Measurements from ENCODE around the gene EEFSEC.

DNA sequence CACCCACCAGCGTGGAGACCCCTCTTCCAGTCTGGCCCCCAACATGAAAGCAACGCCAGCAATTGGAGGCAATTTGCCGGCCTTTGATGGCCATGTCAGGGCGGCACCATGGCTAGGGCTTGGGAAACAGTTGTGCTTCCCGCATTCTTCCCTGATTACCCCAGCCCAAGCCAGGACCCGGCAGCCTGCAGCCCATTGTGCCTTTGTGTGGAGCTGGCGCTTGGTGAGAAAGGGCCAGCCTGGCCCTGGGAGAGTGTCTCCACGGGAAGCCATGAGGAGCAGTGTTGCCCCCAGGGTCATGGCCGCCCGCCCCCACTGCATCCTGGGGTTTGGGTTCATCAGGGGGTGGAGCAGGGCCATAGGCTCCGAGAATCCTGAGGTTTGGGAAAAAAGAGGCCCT lies 247.4 kb downstream of the EEFSEC start:
- TF ChIP-seq, protein P1, sequence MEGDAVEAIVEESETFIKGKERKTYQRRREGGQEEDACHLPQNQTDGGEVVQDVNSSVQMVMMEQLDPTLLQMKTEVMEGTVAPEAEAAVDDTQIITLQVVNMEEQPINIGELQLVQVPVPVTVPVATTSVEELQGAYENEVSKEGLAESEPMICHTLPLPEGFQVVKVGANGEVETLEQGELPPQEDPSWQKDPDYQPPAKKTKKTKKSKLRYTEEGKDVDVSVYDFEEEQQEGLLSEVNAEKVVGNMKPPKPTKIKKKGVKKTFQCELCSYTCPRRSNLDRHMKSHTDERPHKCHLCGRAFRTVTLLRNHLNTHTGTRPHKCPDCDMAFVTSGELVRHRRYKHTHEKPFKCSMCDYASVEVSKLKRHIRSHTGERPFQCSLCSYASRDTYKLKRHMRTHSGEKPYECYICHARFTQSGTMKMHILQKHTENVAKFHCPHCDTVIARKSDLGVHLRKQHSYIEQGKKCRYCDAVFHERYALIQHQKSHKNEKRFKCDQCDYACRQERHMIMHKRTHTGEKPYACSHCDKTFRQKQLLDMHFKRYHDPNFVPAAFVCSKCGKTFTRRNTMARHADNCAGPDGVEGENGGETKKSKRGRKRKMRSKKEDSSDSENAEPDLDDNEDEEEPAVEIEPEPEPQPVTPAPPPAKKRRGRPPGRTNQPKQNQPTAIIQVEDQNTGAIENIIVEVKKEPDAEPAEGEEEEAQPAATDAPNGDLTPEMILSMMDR (IDR thresholded peaks at IDR 0.05), result no peak
- no peak for TF ChIP-seq POLR2A (IDR thresholded peaks at IDR 0.05)
- TF ChIP-seq EP300 (IDR thresholded peaks at IDR 0.05), result no peak
- TF ChIP-seq POLR2AphosphoS5 (IDR thresholded peaks at IDR 0.05), result no peak
